CD14-positive monocyte (primary cell): ENCODE data around the gene SIGLEC5. TPM values are rescaled to one million over a fixed set of nuclear protein-coding genes. Genes with fewer than 3 reads are reported as not detected.

Source experiments
- DNase-seq, 3 donors: peaks; one replicate each; pipeline ENCODE4 v3.0.0-alpha.2; 2011 to 2022
- H2AFZ ChIP-seq: 2 replicates; pipeline ENCODE4 v1.6.0; 2012; ENCODE audit warnings: mild to moderate bottlenecking, low read depth, low read length, inconsistent platforms; ENCODE audit not compliant: insufficient read depth, poor library complexity, severe bottlenecking
- H3K27ac ChIP-seq, 2 donors: 1 replicate in 1 of 2; 2 replicates in 1 of 2; pipeline ENCODE4 v1.5.1; 2012 to 2013; ENCODE audit warnings: low read length in 2 of 2, control low read depth in 1 of 2, inconsistent platforms in 1 of 2, low read depth in 1 of 2, mild to moderate bottlenecking in 1 of 2
- H3K27me3 ChIP-seq, 2 donors: one replicate each; pipeline versions ENCODE4 v1.6.0 to v1.6.1; 2011 to 2013; ENCODE audit warnings: low read length in 2 of 2; ENCODE audit not compliant: control insufficient read depth in 2 of 2, insufficient read depth in 2 of 2
- H3K36me3 ChIP-seq, 2 donors: replicated peaks in 1 of 2; 1 replicate in 1 of 2; 2 replicates in 1 of 2; pipeline versions ENCODE4 v1.5.1 to v1.6.1; 2012 to 2013; ENCODE audit warnings: low read length in 2 of 2, control low read depth in 1 of 2, inconsistent platforms in 1 of 2, mild to moderate bottlenecking in 1 of 2; ENCODE audit not compliant: insufficient read depth in 2 of 2, control insufficient read depth in 1 of 2
- H3K4me1 ChIP-seq, 2 donors: 1 replicate in 1 of 2; 2 replicates in 1 of 2; pipeline versions ENCODE4 v1.5.1 to v1.6.1; 2012 to 2013; ENCODE audit warnings: low read length in 2 of 2, control low read depth in 1 of 2, inconsistent platforms in 1 of 2, mild to moderate bottlenecking in 1 of 2, moderate library complexity in 1 of 2; ENCODE audit not compliant: insufficient read depth in 2 of 2, control insufficient read depth in 1 of 2
- H3K4me2 ChIP-seq: replicated peaks from 2 replicates; pipeline ENCODE3; 2012; ENCODE audit warnings: low read length, moderate library complexity, mild to moderate bottlenecking; ENCODE audit not compliant: poor library complexity, severe bottlenecking; ENCODE audit errors: extremely low read depth
- H3K4me3 ChIP-seq, 3 experiments: fragments of 200-600 bp in 1 of 3; sonication (generic) in 1 of 3; replicated peaks in 1 of 3; 1 replicate in 2 of 3; 2 replicates in 1 of 3; pipeline ENCODE4 v1.5.1; 2011 to 2013; ENCODE audit warnings: low read length in 3 of 3, mild to moderate bottlenecking in 3 of 3, control low read depth in 2 of 3, low read depth in 2 of 3, inconsistent platforms in 1 of 3, moderate library complexity in 1 of 3
- H3K79me2 ChIP-seq: 2 replicates; pipeline ENCODE4 v1.6.0; 2012; ENCODE audit warnings: mild to moderate bottlenecking, control low read depth, inconsistent platforms, low read length, moderate library complexity; ENCODE audit not compliant: insufficient read depth
- H3K9ac ChIP-seq: 2 replicates; pipeline ENCODE4 v1.6.0; 2017; ENCODE audit warnings: low read length, mild to moderate bottlenecking; ENCODE audit not compliant: insufficient read depth, poor library complexity, severe bottlenecking
- H3K9me3 ChIP-seq, 2 donors: replicated peaks in 1 of 2; 1 replicate in 1 of 2; 2 replicates in 1 of 2; pipeline versions ENCODE4 v1.5.1 to v1.6.1; 2012 to 2013; ENCODE audit warnings: low read length in 2 of 2, control low read depth in 1 of 2; ENCODE audit not compliant: control insufficient read depth in 1 of 2, insufficient read depth in 1 of 2
- H4K20me1 ChIP-seq: 2 replicates; pipeline ENCODE4 v1.6.0; 2012; ENCODE audit warnings: mild to moderate bottlenecking, low read length, control low read depth, moderate library complexity; ENCODE audit not compliant: insufficient read depth
- H3K27ac Mint-ChIP-seq, 7 donors: one replicate each; pipeline ENCODE4 v1.8.0; 2020; ENCODE audit warnings: mild to moderate bottlenecking in 7 of 7, mixed read lengths in 7 of 7, moderate library complexity in 6 of 7, inconsistent platforms in 2 of 7
- H3K27me3 Mint-ChIP-seq, 3 donors: one replicate each; pipeline ENCODE4 v1.8.0; 2021 to 2022; ENCODE audit warnings: low read depth in 3 of 3, mild to moderate bottlenecking in 3 of 3, mixed read lengths in 3 of 3, moderate library complexity in 3 of 3, inconsistent platforms in 1 of 3
- H3K36me3 Mint-ChIP-seq, 2 donors: one replicate each; pipeline ENCODE4 v1.8.0; 2020; ENCODE audit warnings: mixed read lengths in 2 of 2, inconsistent platforms in 1 of 2, mild to moderate bottlenecking in 1 of 2
- H3K4me1 Mint-ChIP-seq: one replicate; pipeline ENCODE4 v1.8.0; 2020; ENCODE audit warnings: mild to moderate bottlenecking, mixed read lengths
- H3K4me3 Mint-ChIP-seq, 2 donors: one replicate each; pipeline ENCODE4 v1.8.0; 2020; ENCODE audit warnings: mild to moderate bottlenecking in 2 of 2, mixed read lengths in 2 of 2, moderate library complexity in 1 of 2
- H3K9me3 Mint-ChIP-seq, 7 donors: one replicate each; pipeline ENCODE4 v1.8.0; 2020 to 2022; ENCODE audit warnings: mixed read lengths in 7 of 7, mild to moderate bottlenecking in 6 of 7, moderate library complexity in 6 of 7, inconsistent platforms in 2 of 7
- CTCF ChIP-seq: fragments of 200-600 bp; IDR thresholded peaks from one replicate; pipeline ENCODE4 v1.8.0; 2022; ENCODE audit warnings: antibody characterized with exemption, mild to moderate bottlenecking
- WGBS: methylation state at CpG from one replicate; pipeline ENCODE4 v1.1.5; 2013; ENCODE audit warnings: missing lambda C conversion rate; ENCODE audit not compliant: insufficient coverage; 5-methylcytosine and 5-hydroxymethylcytosine counted together
- intact Hi-C, 2 donors: fragments of 100-400 bp; cut with micrococcal nuclease; formaldehyde crosslinking; loops; one replicate each; pipeline versions ENCODE4 v1.15.0 to v1.15.1; 2023
- polyA plus RNA-seq, 3 donors: library from polyadenylated mRNA; depleted of rRNA in 1 of 3; unstranded in 2 of 3; stranded (reverse) in 1 of 3; fragments of 300-500 nt in 2 of 3; fragments of >200 nt in 1 of 3; fragmentation: Illumina TruSeq in 2 of 3; gene quantifications; 1 replicate in 2 of 3; 2 replicates in 1 of 3; pipeline ENCODE4 v1.2.3, GENCODE V29; 2012 to 2021

SIGLEC5 gene
- polyA plus RNA-seq, 3 donors = 10.2 to 12.6 TPM; not detected in 1

GRCh38 chr19:51652266-51652665 is 22.1 kb upstream of the SIGLEC5 start:
- Histone ChIP-seq H3K36me3 (no peaks in the 10 kb centered on the region), H3K4me3 (peak overlapping the region in 1 of 3 experiments; percentile 35), H3K27me3 (no peaks in the 10 kb centered on the region), H3K9ac (peak overlapping the region; percentile 22), H2AFZ (peak overlapping the region; percentile 13), H4K20me1 (no peaks in the 10 kb centered on the region), H3K4me2 (peak overlapping the region; percentile 43), H3K79me2 (peaks cover 3% of the 10 kb centered on the region), H3K9me3 (no peaks in the 10 kb centered on the region), H3K27ac (peak overlapping the region; percentile 65 to 89), H3K4me1 (peaks cover 65% of the 10 kb centered on the region in 2 donors)
- Mint-ChIP-seq H3K27me3 (peaks cover 2 to 13% (median 2%) of the 10 kb centered on the region in 3 donors), H3K36me3 (no peaks in the 10 kb centered on the region), H3K9me3 (peaks cover 0 to 6% (median 0%) of the 10 kb centered on the region in 7 donors), H3K27ac (peak overlapping the region; percentile 85 to 95 (median 91)), H3K4me3 (peak overlapping the region in 1 of 2 donors; percentile 49), H3K4me1 (peaks cover 67% of the 10 kb centered on the region)
- intact Hi-C loops = no loop called here
- 48% methylated on average over 4 of the region's 4 CpGs for WGBS
- peak; percentile 40 to 53 (median 45) for DNase-seq
- TF ChIP-seq CTCF = no peak

GRCh38 chr19:51651216-51651846 is 21.1 kb upstream of the SIGLEC5 start:
- Histone ChIP-seq H2AFZ (no peak overlapping the region), H3K4me3 (peak overlapping the region in 1 of 3 experiments; percentile 50), H3K27ac (peak overlapping the region; percentile 65 to 89), H3K36me3 (no peaks in the 10 kb centered on the region), H3K27me3 (no peaks in the 10 kb centered on the region), H3K79me2 (peaks cover 6% of the 10 kb centered on the region), H3K9ac (peak overlapping the region; percentile 28), H3K4me1 (peaks cover 65 to 67% of the 10 kb centered on the region in 2 donors), H3K4me2 (peak overlapping the region; percentile 49), H3K9me3 (no peaks in the 10 kb centered on the region), H4K20me1 (no peaks in the 10 kb centered on the region)
- no peaks in the 10 kb centered on the region for H3K36me3 Mint-ChIP-seq
- H3K4me3 Mint-ChIP-seq = peak overlapping the region; percentile 34 to 72
- 0% methylated on average over 2 of the region's 7 CpGs for WGBS
- H3K27me3 Mint-ChIP-seq = peaks cover 2 to 13% (median 2%) of the 10 kb centered on the region in 3 donors
- peaks cover 0 to 6% (median 0%) of the 10 kb centered on the region in 7 donors for H3K9me3 Mint-ChIP-seq
- intact Hi-C loops = no loop called here
- H3K27ac Mint-ChIP-seq = peak overlapping the region; percentile 85 to 95 (median 91)
- DNase-seq = peak; percentile 90 to 96 (median 95)
- no peak for TF ChIP-seq CTCF
- peaks cover 66% of the 10 kb centered on the region for H3K4me1 Mint-ChIP-seq
